ENCODE results near the gene PLA2R1.

The PLA2R1 gene

GRCh38 chr2:159921752-159922404 is 140.5 kb downstream of the PLA2R1 start:
- Histone ChIP-seq H3K27ac (ENCODE audit: insufficient read depth, low read depth, low read length, poor library complexity, severe bottlenecking) (no peak overlapping the region), H3K9me3 (ENCODE audit: control insufficient read depth, low read length) (no peaks in the 10 kb centered on the region), H3K4me1 (ENCODE audit: control insufficient read depth, insufficient read depth, low read length) (no peaks in the 10 kb centered on the region), H3K27me3 (ENCODE audit: control insufficient read depth, insufficient read depth, low read length, poor library complexity, severe bottlenecking) (peaks cover 6% of the 10 kb centered on the region), H3K36me3 (ENCODE audit: control insufficient read depth, insufficient read depth, low read length) (no peaks in the 10 kb centered on the region), H3K4me3 (ENCODE audit: insufficient read depth, low read depth, low read length) (no peak overlapping the region)
- 15 to 16% methylated on average over 17 of the region's 17 CpGs for WGBS, 2 experiments

GRCh38 chr2:159916511-159916910 is 145.9 kb downstream of the PLA2R1 start:
- Histone ChIP-seq H3K27ac (ENCODE audit: insufficient read depth, low read depth, low read length, poor library complexity, severe bottlenecking) (no peak overlapping the region), H3K4me3 (ENCODE audit: insufficient read depth, low read depth, low read length) (no peak overlapping the region), H3K36me3 (ENCODE audit: control insufficient read depth, insufficient read depth, low read length) (no peaks in the 10 kb centered on the region), H3K4me1 (ENCODE audit: control insufficient read depth, insufficient read depth, low read length) (no peaks in the 10 kb centered on the region), H3K9me3 (ENCODE audit: control insufficient read depth, low read length) (no peaks in the 10 kb centered on the region), H3K27me3 (ENCODE audit: control insufficient read depth, insufficient read depth, low read length, poor library complexity, severe bottlenecking) (peaks cover 4% of the 10 kb centered on the region)
- WGBS, 2 experiments = 92 to 100% methylated on average over 2 of the region's 2 CpGs

- Histone ChIP-seq H3K4me3 (ENCODE audit: insufficient read depth, low read depth, low read length) (no peak overlapping the region), H3K27me3 (ENCODE audit: control insufficient read depth, insufficient read depth, low read length, poor library complexity, severe bottlenecking) (no peaks in the 10 kb centered on the region), H3K27ac (ENCODE audit: insufficient read depth, low read depth, low read length, poor library complexity, severe bottlenecking) (no peak overlapping the region), H3K4me1 (ENCODE audit: control insufficient read depth, insufficient read depth, low read length) (no peaks in the 10 kb centered on the region), H3K36me3 (ENCODE audit: control insufficient read depth, insufficient read depth, low read length) (no peaks in the 10 kb centered on the region), H3K9me3 (ENCODE audit: control insufficient read depth, low read length) (no peaks in the 10 kb centered on the region)
- 92% methylated on average over 2 of the region's 2 CpGs for WGBS, 2 experiments
Measured at GRCh38 chr2:159913900-159914299, 148.5 kb downstream of the PLA2R1 start.

DNA sequence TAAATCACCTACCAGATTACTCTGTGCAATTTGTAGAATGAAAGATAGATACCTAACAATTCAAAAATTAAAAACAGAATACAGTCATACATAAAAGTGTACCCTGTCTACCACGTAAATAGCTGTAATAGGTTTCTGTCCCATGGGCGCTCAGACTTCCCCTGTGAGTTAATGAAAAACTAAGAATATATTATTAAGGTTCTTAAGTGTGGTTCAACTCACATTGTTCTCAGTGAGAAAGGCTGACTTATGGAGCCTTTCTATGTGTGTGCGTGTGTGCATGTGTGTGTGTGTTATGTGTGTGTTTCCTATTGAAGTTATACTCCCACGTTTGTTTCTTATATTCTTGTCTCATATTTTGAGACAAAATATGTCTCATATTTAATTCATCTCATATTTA is 149.8 kb downstream of the PLA2R1 start:
- Histone ChIP-seq H3K4me3 (ENCODE audit: insufficient read depth, low read depth, low read length) (no peak overlapping the region), H3K27ac (ENCODE audit: insufficient read depth, low read depth, low read length, poor library complexity, severe bottlenecking) (no peak overlapping the region), H3K9me3 (ENCODE audit: control insufficient read depth, low read length) (no peaks in the 10 kb centered on the region), H3K27me3 (ENCODE audit: control insufficient read depth, insufficient read depth, low read length, poor library complexity, severe bottlenecking) (no peaks in the 10 kb centered on the region), H3K4me1 (ENCODE audit: control insufficient read depth, insufficient read depth, low read length) (no peaks in the 10 kb centered on the region), H3K36me3 (ENCODE audit: control insufficient read depth, insufficient read depth, low read length) (no peaks in the 10 kb centered on the region)
- WGBS, 2 experiments = 94 to 96% methylated on average over 3 of the region's 4 CpGs

GRCh38 chr2:159910951-159911350 is 151.5 kb downstream of the PLA2R1 start:
- Histone ChIP-seq H3K27ac (ENCODE audit: insufficient read depth, low read depth, low read length, poor library complexity, severe bottlenecking) (no peak overlapping the region), H3K9me3 (ENCODE audit: control insufficient read depth, low read length) (no peaks in the 10 kb centered on the region), H3K27me3 (ENCODE audit: control insufficient read depth, insufficient read depth, low read length, poor library complexity, severe bottlenecking) (no peaks in the 10 kb centered on the region), H3K4me3 (ENCODE audit: insufficient read depth, low read depth, low read length) (no peak overlapping the region), H3K4me1 (ENCODE audit: control insufficient read depth, insufficient read depth, low read length) (no peaks in the 10 kb centered on the region), H3K36me3 (ENCODE audit: control insufficient read depth, insufficient read depth, low read length) (no peaks in the 10 kb centered on the region)
- 86 to 93% methylated on average over 2 of the region's 2 CpGs for WGBS, 2 experiments

DNA sequence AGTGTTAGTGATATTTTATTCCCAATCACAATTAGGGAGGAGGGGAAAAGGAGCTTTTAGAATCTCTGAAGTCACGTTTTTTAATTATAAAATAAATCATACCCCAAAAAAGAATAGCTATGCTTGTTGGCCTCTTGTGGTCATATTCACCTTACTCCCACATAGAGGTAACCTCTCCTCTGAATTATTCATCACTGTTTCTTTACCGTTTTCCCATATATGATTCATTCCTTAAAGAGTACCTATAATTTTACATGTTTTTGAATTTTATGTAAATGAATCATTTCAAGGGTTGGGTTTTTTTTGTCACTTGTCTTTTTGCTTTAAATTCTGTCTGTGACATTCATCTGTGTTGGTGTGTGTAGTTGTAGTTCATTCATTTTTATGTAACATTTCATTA is 153.8 kb downstream of the PLA2R1 start:
- Histone ChIP-seq H3K27me3 (ENCODE audit: control insufficient read depth, insufficient read depth, low read length, poor library complexity, severe bottlenecking) (peaks cover 21% of the 10 kb centered on the region), H3K4me3 (ENCODE audit: insufficient read depth, low read depth, low read length) (no peak overlapping the region), H3K27ac (ENCODE audit: insufficient read depth, low read depth, low read length, poor library complexity, severe bottlenecking) (no peak overlapping the region), H3K36me3 (ENCODE audit: control insufficient read depth, insufficient read depth, low read length) (no peaks in the 10 kb centered on the region), H3K9me3 (ENCODE audit: control insufficient read depth, low read length) (no peaks in the 10 kb centered on the region), H3K4me1 (ENCODE audit: control insufficient read depth, insufficient read depth, low read length) (no peaks in the 10 kb centered on the region)
- WGBS, 2 experiments = 88% methylated on average over 2 of the region's 2 CpGs; no CpG with 5 or more reads in 1 of the 2 experiments

DNA sequence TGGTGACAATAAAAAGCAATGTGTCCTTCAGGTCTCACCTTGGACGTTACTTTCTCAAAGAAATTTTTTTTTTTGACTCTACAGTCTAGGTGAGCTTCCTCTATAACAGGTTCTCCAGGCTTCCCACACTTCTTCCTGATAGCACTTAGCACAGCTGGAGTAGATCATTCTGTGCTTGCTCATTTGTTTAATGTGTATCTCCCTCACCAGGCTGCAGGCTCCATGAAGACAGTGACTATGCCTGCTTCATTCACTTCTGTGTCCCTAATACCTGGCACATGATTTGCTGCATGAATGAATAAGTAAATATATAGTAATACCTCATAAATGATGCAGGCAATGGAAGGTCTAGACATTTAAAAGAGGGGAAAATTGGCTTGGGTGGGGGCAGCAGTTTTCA is 154.5 kb downstream of the PLA2R1 start:
- no peaks in the 10 kb centered on the region for H3K4me1 ChIP-seq (ENCODE audit: control insufficient read depth, insufficient read depth, low read length)
- 87 to 90% methylated on average over 1 of the region's 1 CpG for WGBS, 2 experiments
- peaks cover 28% of the 10 kb centered on the region for H3K27me3 ChIP-seq (ENCODE audit: control insufficient read depth, insufficient read depth, low read length, poor library complexity, severe bottlenecking)
- H3K9me3 ChIP-seq (ENCODE audit: control insufficient read depth, low read length) = no peaks in the 10 kb centered on the region
- no peaks in the 10 kb centered on the region for H3K36me3 ChIP-seq (ENCODE audit: control insufficient read depth, insufficient read depth, low read length)
- no peak overlapping the region for H3K4me3 ChIP-seq (ENCODE audit: insufficient read depth, low read depth, low read length)
- H3K27ac ChIP-seq (ENCODE audit: insufficient read depth, low read depth, low read length, poor library complexity, severe bottlenecking) = no peak overlapping the region

GRCh38 chr2:159905926-159906714 is 156.3 kb downstream of the PLA2R1 start:
- H3K4me1 ChIP-seq (ENCODE audit: control insufficient read depth, insufficient read depth, low read length) = no peaks in the 10 kb centered on the region
- H3K9me3 ChIP-seq (ENCODE audit: control insufficient read depth, low read length) = no peaks in the 10 kb centered on the region
- H3K27me3 ChIP-seq (ENCODE audit: control insufficient read depth, insufficient read depth, low read length, poor library complexity, severe bottlenecking) = peaks cover 31% of the 10 kb centered on the region
- H3K36me3 ChIP-seq (ENCODE audit: control insufficient read depth, insufficient read depth, low read length) = no peaks in the 10 kb centered on the region
- H3K27ac ChIP-seq (ENCODE audit: insufficient read depth, low read depth, low read length, poor library complexity, severe bottlenecking) = no peak overlapping the region
- 91% methylated on average over 7 of the region's 7 CpGs for WGBS, 2 experiments
- no peak overlapping the region for H3K4me3 ChIP-seq (ENCODE audit: insufficient read depth, low read depth, low read length)

DNA sequence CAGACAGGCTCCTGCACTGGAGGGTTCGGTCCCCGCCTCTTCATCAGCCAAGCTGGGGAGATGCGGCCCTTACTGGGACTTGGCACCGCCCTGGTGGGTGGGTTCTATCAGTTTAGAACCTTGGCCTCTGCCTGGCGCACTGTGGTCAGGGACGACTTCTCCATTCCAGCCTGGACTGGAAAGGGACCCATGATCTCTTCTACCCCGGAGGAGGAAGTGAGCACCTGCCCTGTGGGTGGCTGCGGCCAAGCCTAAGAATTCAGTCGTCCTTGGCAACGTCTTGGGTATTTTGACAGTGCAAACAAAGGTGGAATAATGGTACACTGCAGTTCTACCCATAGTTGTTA is 157.5 kb downstream of the PLA2R1 start:
- H3K36me3 ChIP-seq (ENCODE audit: control insufficient read depth, insufficient read depth, low read length) = no peaks in the 10 kb centered on the region
- no peak overlapping the region for H3K4me3 ChIP-seq (ENCODE audit: insufficient read depth, low read depth, low read length)
- no peaks in the 10 kb centered on the region for H3K4me1 ChIP-seq (ENCODE audit: control insufficient read depth, insufficient read depth, low read length)
- no peaks in the 10 kb centered on the region for H3K9me3 ChIP-seq (ENCODE audit: control insufficient read depth, low read length)
- 80 to 82% methylated on average over 10 of the region's 10 CpGs for WGBS, 2 experiments
- no peak overlapping the region for H3K27ac ChIP-seq (ENCODE audit: insufficient read depth, low read depth, low read length, poor library complexity, severe bottlenecking)
- peaks cover 31% of the 10 kb centered on the region for H3K27me3 ChIP-seq (ENCODE audit: control insufficient read depth, insufficient read depth, low read length, poor library complexity, severe bottlenecking)

DNA sequence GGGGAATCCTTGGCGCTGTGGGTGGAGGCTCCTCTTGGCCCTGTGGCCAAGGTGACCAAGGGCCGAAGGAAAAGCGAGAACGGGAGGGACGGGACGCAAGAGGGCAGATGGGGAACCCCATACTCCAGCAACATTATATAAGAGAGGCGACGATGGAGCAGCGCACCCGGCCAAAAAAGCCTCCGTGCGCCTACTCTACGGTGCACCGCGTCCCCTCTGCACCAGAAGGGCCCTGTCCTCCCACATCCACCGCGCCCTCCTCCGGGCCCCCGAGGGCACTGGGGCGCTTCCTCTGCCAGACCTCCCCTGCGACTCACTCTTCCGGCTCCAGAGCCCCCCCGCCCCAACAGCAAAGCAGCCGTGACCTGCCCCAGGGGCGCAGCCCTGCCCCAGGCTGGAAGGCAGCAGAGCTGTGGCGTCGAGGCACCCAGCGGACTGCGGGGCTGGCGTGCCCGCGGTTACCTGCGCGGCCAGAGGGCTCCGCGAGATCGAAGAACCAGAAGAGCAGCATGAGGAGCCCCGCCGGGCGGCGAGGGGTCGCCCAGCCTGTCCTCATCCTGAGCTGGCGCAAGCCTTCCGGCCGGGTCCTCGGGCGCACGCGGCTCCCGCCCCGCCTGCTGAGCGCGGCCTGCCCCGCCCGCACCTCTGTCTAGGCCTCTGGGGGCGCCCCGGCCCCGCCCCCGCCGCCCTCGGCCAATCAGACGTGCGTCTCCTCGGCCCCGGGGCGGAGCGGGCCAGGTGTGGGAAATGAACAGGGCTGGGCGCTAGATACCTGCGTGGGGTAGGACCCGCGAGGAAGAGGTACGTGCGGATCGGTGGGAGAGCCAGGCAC is 158.1 kb downstream of the PLA2R1 start, which contains the start of gene LY75:
LY75 (minus strand) TSS at position 630 of the 832 bp plus-strand sequence.
- no peak within 1 kb of the TSS for H3K27ac ChIP-seq (ENCODE audit: insufficient read depth, low read depth, low read length, poor library complexity, severe bottlenecking)
- H3K27me3 ChIP-seq (ENCODE audit: control insufficient read depth, insufficient read depth, low read length, poor library complexity, severe bottlenecking) = peaks cover 34% of the 10 kb centered on the region
- H3K36me3 ChIP-seq (ENCODE audit: control insufficient read depth, insufficient read depth, low read length) = no peaks in the 10 kb centered on the region
- H3K4me1 ChIP-seq (ENCODE audit: control insufficient read depth, insufficient read depth, low read length) = no peaks in the 10 kb centered on the region
- no peak within 1 kb of the TSS for H3K4me3 ChIP-seq (ENCODE audit: insufficient read depth, low read depth, low read length)
- WGBS, 2 experiments = 58 to 62% methylated on average over 74 of the region's 74 CpGs
- no peaks in the 10 kb centered on the region for H3K9me3 ChIP-seq (ENCODE audit: control insufficient read depth, low read length)
